D721Med (cell line): ENCODE measurements around the gene C16orf90.

Experiments used
- DNase-seq: peaks from one replicate; pipeline ENCODE4 v3.0.0; 2011; ENCODE audit warnings: low spot score; ENCODE audit not compliant: insufficient read length
- FAIRE-seq: peaks from 2 replicates; lab custom pipeline; 2011; peaks lifted over from hg19 to GRCh38; lab: Jason Lieb, UNC
- TF ChIP-seq, protein P1 (sequence below): IDR thresholded peaks from 2 replicates; pipeline ENCODE4 v1.5.1; 2012; ENCODE audit warnings: mild to moderate bottlenecking, control low read depth; ENCODE audit not compliant: insufficient read depth; ENCODE audit errors: missing control alignments

C16orf90 gene, protein sequence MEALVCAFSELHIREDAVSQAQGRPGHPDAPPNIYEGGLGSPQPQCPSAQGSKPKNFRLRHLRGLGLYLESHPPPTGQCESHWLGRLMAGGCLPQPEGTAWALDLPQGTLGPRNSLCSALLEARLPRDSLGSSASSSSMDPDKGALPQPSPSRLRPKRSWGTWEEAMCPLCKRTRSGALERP

DNA sequence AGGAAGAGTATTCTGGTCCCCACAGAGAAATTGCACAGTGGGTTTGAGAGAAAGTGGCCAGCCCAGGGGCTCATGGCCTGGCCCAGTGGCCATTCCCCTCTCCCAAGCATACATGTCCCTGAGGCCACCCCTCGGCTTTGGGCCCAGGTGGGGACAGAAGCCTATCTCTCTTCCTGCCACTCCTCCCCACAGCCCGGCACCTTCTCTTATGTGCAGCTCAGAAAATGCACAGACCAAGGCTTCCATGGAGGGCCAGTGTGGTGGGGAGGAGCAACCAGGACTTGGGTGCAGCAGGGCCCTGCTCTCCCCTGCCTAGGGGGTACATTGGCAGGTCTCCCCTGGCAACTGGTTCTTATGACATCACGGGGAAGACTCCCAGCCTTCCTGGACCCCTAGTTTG is at the start of gene C16orf90:
TSS of gene C16orf90 (minus strand) at position 314 of the 400 bp plus-strand sequence. CDS start at position 246, 68 bp downstream.
- DNase-seq (no peak), FAIRE-seq (no peak)
- TF ChIP-seq, protein P1, sequence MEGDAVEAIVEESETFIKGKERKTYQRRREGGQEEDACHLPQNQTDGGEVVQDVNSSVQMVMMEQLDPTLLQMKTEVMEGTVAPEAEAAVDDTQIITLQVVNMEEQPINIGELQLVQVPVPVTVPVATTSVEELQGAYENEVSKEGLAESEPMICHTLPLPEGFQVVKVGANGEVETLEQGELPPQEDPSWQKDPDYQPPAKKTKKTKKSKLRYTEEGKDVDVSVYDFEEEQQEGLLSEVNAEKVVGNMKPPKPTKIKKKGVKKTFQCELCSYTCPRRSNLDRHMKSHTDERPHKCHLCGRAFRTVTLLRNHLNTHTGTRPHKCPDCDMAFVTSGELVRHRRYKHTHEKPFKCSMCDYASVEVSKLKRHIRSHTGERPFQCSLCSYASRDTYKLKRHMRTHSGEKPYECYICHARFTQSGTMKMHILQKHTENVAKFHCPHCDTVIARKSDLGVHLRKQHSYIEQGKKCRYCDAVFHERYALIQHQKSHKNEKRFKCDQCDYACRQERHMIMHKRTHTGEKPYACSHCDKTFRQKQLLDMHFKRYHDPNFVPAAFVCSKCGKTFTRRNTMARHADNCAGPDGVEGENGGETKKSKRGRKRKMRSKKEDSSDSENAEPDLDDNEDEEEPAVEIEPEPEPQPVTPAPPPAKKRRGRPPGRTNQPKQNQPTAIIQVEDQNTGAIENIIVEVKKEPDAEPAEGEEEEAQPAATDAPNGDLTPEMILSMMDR, result no peak

DNA sequence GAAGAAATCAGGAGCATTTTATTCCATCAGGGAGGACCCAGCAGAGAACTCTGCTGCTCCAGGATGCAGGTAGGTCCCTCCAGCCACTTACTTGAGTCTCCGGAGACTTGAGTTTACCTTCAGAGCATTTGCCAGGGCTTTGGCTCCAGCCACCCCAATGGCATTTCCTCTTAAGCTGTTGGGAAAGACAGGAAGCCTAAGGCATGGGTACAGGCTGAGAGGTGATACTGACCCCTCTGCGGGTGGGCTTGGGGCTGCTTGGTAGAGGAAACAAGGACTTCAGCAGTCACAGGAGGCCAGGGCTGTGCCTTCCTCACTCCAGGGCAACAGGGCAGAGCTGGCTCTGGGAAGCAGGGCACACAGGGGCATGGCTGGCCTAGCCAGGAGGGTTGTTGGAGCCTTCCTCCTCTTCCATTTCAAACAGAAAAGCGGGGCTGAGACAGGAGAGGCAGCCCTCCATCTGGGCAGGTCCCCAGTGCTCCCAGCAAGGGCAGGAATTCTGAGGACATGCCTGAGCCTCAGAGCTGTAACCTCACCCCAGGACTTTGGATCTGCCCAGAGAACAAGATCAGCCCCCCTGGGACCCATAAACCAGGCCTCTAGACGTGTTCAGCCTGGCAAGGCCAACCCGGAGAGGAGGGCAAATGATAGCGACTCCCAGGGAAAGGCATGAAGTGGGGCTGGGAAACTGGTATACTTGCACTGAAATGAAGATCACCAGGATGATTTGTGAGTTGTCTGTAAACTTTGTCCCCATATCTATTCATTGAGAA is 47.5 kb upstream of the C16orf90 start:
- TF ChIP-seq, protein P1, result no peak
- no peak for DNase-seq
- no peak for FAIRE-seq

GRCh38 chr16:3541527-3542155 is 46.4 kb upstream of the C16orf90 start:
- TF ChIP-seq, protein P1, result no peak
- DNase-seq (no peak), FAIRE-seq (no peak)

DNA sequence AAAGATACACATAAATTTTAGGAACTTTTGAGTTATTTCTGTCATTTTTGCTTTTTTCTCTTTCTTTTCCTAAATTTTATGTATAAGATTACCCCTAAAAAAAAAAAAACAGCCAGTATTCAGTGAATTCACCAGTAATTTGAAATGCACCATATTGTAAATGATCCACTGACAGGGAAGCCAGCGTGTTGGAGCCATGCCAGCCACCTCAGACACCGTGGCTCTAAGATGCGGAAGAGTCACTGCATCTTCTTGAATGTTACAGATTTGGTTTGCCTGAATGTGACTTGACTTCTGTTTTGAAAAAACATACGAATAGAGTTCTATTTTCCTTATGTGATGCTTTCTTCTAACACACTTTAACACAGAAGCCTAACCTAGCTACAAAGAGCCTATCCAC is 42.9 kb upstream of the C16orf90 start:
- no peak for DNase-seq

GRCh38 chr16:3536851-3537250 is 41.6 kb upstream of the C16orf90 start:
- DNase-seq (no peak), FAIRE-seq (no peak)
- TF ChIP-seq, protein P1, result no peak

More for the DNA sequence above, 42.9 kb upstream of the C16orf90 start:
- TF ChIP-seq, protein P1, result no peak
- FAIRE-seq, result no peak

DNA sequence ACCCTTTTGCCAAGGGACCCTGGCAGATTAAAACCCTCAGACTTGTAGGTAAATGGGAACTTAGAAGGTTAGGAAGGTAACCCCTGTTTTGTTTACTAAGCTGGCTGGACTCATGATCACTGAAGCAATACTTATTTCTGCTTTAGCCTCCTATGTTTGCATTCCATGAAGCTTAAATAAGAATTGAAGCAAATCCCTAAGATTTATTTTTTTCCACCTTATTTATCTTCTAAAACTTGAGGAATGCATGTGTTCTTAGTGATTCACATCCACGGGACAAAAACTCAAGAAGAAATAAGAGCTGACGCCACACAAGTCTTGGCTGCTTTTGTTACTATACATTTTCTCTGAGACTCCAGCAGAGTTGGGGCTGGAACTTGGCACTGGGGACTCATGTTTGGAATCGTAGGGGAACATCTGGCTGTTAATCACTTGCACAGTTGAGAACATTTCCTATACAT is 41.0 kb upstream of the C16orf90 start:
- DNase-seq, result no peak
- no peak for FAIRE-seq
- TF ChIP-seq, protein P1, result no peak
